NCI-H2196 treated with DMSO at 0.1 percent for 48 hours (cell line): ENCODE measurements around the gene ZBTB8A.

Experiments used
- DNase-seq: peaks from one replicate; lab custom pipeline; 2025; ENCODE audit not compliant: unreplicated experiment; lab: John Stamatoyannopoulos, UW

The ZBTB8A gene

GRCh38 chr1:32651461-32652073 lies 112.3 kb downstream of the ZBTB8A start:
- DNase-seq: no peak

DNA sequence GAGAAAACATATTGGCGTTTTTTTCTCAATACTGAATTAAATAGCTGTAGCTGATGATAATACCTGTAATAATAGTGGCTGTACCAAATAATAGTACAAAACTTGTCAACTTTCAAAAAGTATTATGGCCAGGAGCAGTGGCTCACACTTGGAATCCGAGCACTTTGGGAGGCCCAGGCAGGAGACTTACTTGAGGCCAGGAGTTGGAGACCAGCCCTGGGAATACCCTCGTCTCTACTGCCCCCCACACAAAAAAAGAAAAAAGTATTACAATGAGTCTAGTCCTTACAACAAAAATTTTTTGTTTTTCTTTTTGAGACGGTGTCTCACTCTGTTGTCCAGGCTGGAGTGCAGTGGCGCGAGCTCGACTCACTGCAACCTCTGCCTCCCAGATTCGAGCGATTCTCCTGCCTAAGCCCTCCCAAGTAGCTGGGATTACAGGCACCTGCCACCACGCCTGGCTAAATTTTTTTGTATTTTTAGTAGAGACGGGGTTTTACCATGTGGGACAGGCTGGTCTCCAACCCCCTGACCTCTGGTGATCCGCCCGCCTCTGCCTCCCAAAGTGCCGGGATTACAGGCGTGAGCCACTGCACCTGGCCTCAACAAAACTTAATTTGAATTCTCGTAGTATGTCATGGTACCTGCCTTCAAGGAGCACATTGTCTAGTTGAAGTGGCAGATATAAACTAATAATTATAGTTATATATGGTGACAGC lies 113.2 kb downstream of the ZBTB8A start:
- no peak for DNase-seq
